Lung microvascular endothelial cell (primary cell): ENCODE measurements around the gene BCL2L14. TPM values are rescaled to one million over a fixed set of nuclear protein-coding genes. Genes with fewer than 3 reads are reported as not detected.
"Not testable (repeated sequence)": the region's sequence is repeated elsewhere in the genome, so short reads cannot be mapped to it uniquely, and the experiment has no call there.

ENCODE experiments used
- DNase-seq, 2 donors: peaks; one replicate each; pipeline versions ENCODE4 v3.0.0 to v3.0.0-alpha.2; 2010; ENCODE audit warnings: low read depth in 2 of 2
- total RNA-seq: library from RNA; depleted of rRNA; stranded (reverse); fragments of >200 nt; gene quantifications from 2 replicates; pipeline ENCODE4 v1.2.1, GENCODE V29; 2014

The BCL2L14 gene
- total RNA-seq, 1 donor from 2014 or later: not detected

- DNase-seq: no peak
Observed at GRCh38 chr12:12107678-12108077, 36.9 kb downstream of the BCL2L14 start.

- DNase-seq: no peak
Observed at GRCh38 chr12:12108441-12109058, 37.8 kb downstream of the BCL2L14 start.

- DNase-seq: not testable (repeated sequence)
Observed at GRCh38 chr12:12110923-12111555, 40.3 kb downstream of the BCL2L14 start.

GRCh38 chr12:12115514-12115913 lies 44.8 kb downstream of the BCL2L14 start:
- DNase-seq: no peak

- no peak for DNase-seq
Observed at GRCh38 chr12:12116677-12117076, 45.9 kb downstream of the BCL2L14 start.

- no peak for DNase-seq
Observed at GRCh38 chr12:12121061-12121460, 50.3 kb downstream of the BCL2L14 start.

- no peak for DNase-seq
Observed at GRCh38 chr12:12123036-12123604, 52.4 kb downstream of the BCL2L14 start.

GRCh38 chr12:12126551-12126950 lies 55.8 kb downstream of the BCL2L14 start:
- no peak for DNase-seq

GRCh38 chr12:12127304-12127703 lies 56.6 kb downstream of the BCL2L14 start:
- DNase-seq: no peak

- no peak for DNase-seq
Observed at GRCh38 chr12:12128670-12129069, 57.9 kb downstream of the BCL2L14 start.

- DNase-seq: no peak
Observed at GRCh38 chr12:12133259-12133658, 62.5 kb downstream of the BCL2L14 start.

GRCh38 chr12:12133785-12134184 lies 63.0 kb downstream of the BCL2L14 start:
- no peak for DNase-seq

- DNase-seq: no peak
Observed at GRCh38 chr12:12138203-12139154, 67.7 kb downstream of the BCL2L14 start.

- no peak for DNase-seq
Observed at GRCh38 chr12:12141000-12141399, 70.3 kb downstream of the BCL2L14 start.

GRCh38 chr12:12144531-12144930 lies 73.8 kb downstream of the BCL2L14 start:
- not testable (repeated sequence) for DNase-seq

- DNase-seq: peak; percentile 18 to 56
Observed at GRCh38 chr12:12147111-12147510, 76.4 kb downstream of the BCL2L14 start.

Other genes with a start within 250 kb of the BCL2L14 start
- gene LRP6, start 196.1 kb downstream of the BCL2L14 start, total RNA-seq: 30.7 and 55.0 TPM in 2 replicates